Adrenal gland (tissue), 5 donors: ENCODE results near the gene STK24.

Source experiments
- CTCF ChIP-seq, 6 experiments: fragments of 450-650 bp in 4 of 6; fragments of 200-600 bp in 2 of 6; sonication (generic) in 1 of 6; IDR thresholded peaks; 1 replicate in 5 of 6; 2 replicates in 1 of 6; pipeline versions ENCODE4 v1.5.1 to v1.8.0; 2016 to 2021; ENCODE audit warnings: antibody characterized with exemption in 6 of 6, mild to moderate bottlenecking in 2 of 6, moderate library complexity in 1 of 6
- POLR2A ChIP-seq, 2 donors: fragments of 450-650 bp; IDR thresholded peaks; one replicate each; pipeline ENCODE4 v1.6.1; 2017; ENCODE audit warnings: antibody characterized with exemption in 2 of 2, mild to moderate bottlenecking in 2 of 2, moderate library complexity in 1 of 2
- donor health status: DM: no; HTN: no; CAD: no.

- TF ChIP-seq CTCF (IDR thresholded peaks at IDR 0.05) (no peak), POLR2A (IDR thresholded peaks at IDR 0.05) (no peak)
Observed at GRCh38 chr13:98447130-98447529, 129.8 kb downstream of the STK24 start.
